HG03045 (cell line): ENCODE data around the gene ST6GALNAC5.
"Not testable (repeated sequence)": the region's sequence is repeated elsewhere in the genome, so short reads cannot be mapped to it uniquely, and the experiment has no call there.

Experiments
- ATAC-seq: cut with Tn5 transposase; IDR thresholded peaks from one replicate; pipeline ENCODE4 v1.9.1; 2021; ENCODE audit warnings: mild to moderate bottlenecking, moderate library complexity; ENCODE audit not compliant: unreplicated experiment

ST6GALNAC5 gene

GRCh38 chr1:76867342-76868130 lies at the start of gene ST6GALNAC5:
Gene ST6GALNAC5, plus strand, starts transcription at chr1:76867480.
- no peak for ATAC-seq

- no peak for ATAC-seq
Observed at GRCh38 chr1:76820028-76820427, 47.3 kb upstream of the ST6GALNAC5 start.

- ATAC-seq: not testable (repeated sequence)
Observed at GRCh38 chr1:76822961-76823360, 44.3 kb upstream of the ST6GALNAC5 start.

GRCh38 chr1:76824106-76824505 lies 43.2 kb upstream of the ST6GALNAC5 start:
- no peak for ATAC-seq

GRCh38 chr1:76826072-76826845 lies 41.0 kb upstream of the ST6GALNAC5 start:
- no peak for ATAC-seq

GRCh38 chr1:76827066-76827465 lies 40.2 kb upstream of the ST6GALNAC5 start:
- no peak for ATAC-seq

GRCh38 chr1:76830373-76830772 lies 36.9 kb upstream of the ST6GALNAC5 start:
- ATAC-seq: no peak

GRCh38 chr1:76832521-76832920 lies 34.8 kb upstream of the ST6GALNAC5 start:
- ATAC-seq: no peak

- ATAC-seq: no peak
Observed at GRCh38 chr1:76833151-76833550, 34.1 kb upstream of the ST6GALNAC5 start.

- no peak for ATAC-seq
Observed at GRCh38 chr1:76833856-76834255, 33.4 kb upstream of the ST6GALNAC5 start.

- ATAC-seq: no peak
Observed at GRCh38 chr1:76835203-76835602, 32.1 kb upstream of the ST6GALNAC5 start.

GRCh38 chr1:76840278-76840677 lies 27.0 kb upstream of the ST6GALNAC5 start:
- ATAC-seq: no peak

- ATAC-seq: no peak
Observed at GRCh38 chr1:76841460-76841859, 25.8 kb upstream of the ST6GALNAC5 start.

- no peak for ATAC-seq
Observed at GRCh38 chr1:76843821-76844464, 23.3 kb upstream of the ST6GALNAC5 start.

GRCh38 chr1:76854255-76854654 lies 13.0 kb upstream of the ST6GALNAC5 start:
- ATAC-seq: no peak

GRCh38 chr1:76856104-76856503 lies 11.2 kb upstream of the ST6GALNAC5 start:
- no peak for ATAC-seq

GRCh38 chr1:76857138-76857537 lies 10.1 kb upstream of the ST6GALNAC5 start:
- no peak for ATAC-seq

GRCh38 chr1:76857973-76858372 lies 9.3 kb upstream of the ST6GALNAC5 start:
- no peak for ATAC-seq

- no peak for ATAC-seq
Observed at GRCh38 chr1:76861149-76861548, 6.1 kb upstream of the ST6GALNAC5 start.

- no peak for ATAC-seq
Observed at GRCh38 chr1:76862447-76862846, 4.8 kb upstream of the ST6GALNAC5 start.

GRCh38 chr1:76864383-76864782 lies 2.9 kb upstream of the ST6GALNAC5 start:
- no peak for ATAC-seq
